Progenitor cell of endocrine pancreas (in vitro differentiated cells): Measurements from ENCODE around the gene TIMM17A. TPM values are rescaled to one million over a fixed set of nuclear protein-coding genes. Genes with fewer than 3 reads are reported as not detected.

Experiments used
- DNase-seq: peaks from one replicate; pipeline ENCODE4 v3.0.0; 2021; ENCODE audit warnings: low spot score; ENCODE audit not compliant: unreplicated experiment
- H3K27ac Mint-ChIP-seq: 2 replicates; pipeline ENCODE4 v1.8.0; 2021; ENCODE audit warnings: mild to moderate bottlenecking, moderate library complexity, mixed read lengths
- H3K27me3 Mint-ChIP-seq: 2 replicates; pipeline ENCODE4 v1.8.0; 2021; ENCODE audit warnings: mixed read lengths
- H3K36me3 Mint-ChIP-seq: 2 replicates; pipeline ENCODE4 v1.8.0; 2022; ENCODE audit warnings: mixed read lengths; ENCODE audit not compliant: insufficient read depth
- H3K4me1 Mint-ChIP-seq: 2 replicates; pipeline ENCODE4 v1.8.0; 2021; ENCODE audit warnings: low read depth, mixed read lengths
- H3K4me3 Mint-ChIP-seq: 2 replicates; pipeline ENCODE4 v1.8.0; 2021; ENCODE audit warnings: low read depth, mild to moderate bottlenecking, moderate library complexity, mixed read lengths
- H3K9me3 Mint-ChIP-seq: 2 replicates; pipeline ENCODE4 v1.8.0; 2021; ENCODE audit warnings: low read depth, mixed read lengths
- CTCF ChIP-seq: fragments of 200-600 bp; sonication (generic); IDR thresholded peaks from one replicate; pipeline ENCODE4 v1.5.0; 2021; ENCODE audit warnings: antibody characterized with exemption, mild to moderate bottlenecking; ENCODE audit not compliant: unreplicated experiment
- total RNA-seq: library from RNA; stranded (reverse); gene quantifications from 2 replicates; pipeline ENCODE4 v1.2.1, GENCODE V29; 2021

TIMM17A gene
- total RNA-seq, 1 donor from 2014 or later = 43.5 TPM

GRCh38 chr1:201945863-201946223 is 9.5 kb upstream of the TIMM17A start:
- DNase-seq = no peak
- H3K36me3 Mint-ChIP-seq = no peaks in the 10 kb centered on the region
- peak overlapping the region; percentile 73 for H3K4me3 Mint-ChIP-seq
- no peak overlapping the region for H3K27ac Mint-ChIP-seq
- peaks cover 43% of the 10 kb centered on the region for H3K27me3 Mint-ChIP-seq
- TF ChIP-seq CTCF = no peak
- peaks cover 16% of the 10 kb centered on the region for H3K4me1 Mint-ChIP-seq
- no peaks in the 10 kb centered on the region for H3K9me3 Mint-ChIP-seq

GRCh38 chr1:201946224-201946908 is 8.9 kb upstream of the TIMM17A start, which contains the start of gene LMOD1:
LMOD1 (minus strand) TSS chr1:201946548; CDS start chr1:201946340, 208 bp downstream.
- DNase-seq = peak; percentile 69
- H3K4me1 Mint-ChIP-seq = peaks cover 15% of the 10 kb centered on the region
- TF ChIP-seq CTCF = no peak
- no peaks in the 10 kb centered on the region for H3K9me3 Mint-ChIP-seq
- H3K27ac Mint-ChIP-seq = peak within 1 kb of the TSS; percentile 89
- peaks cover 43% of the 10 kb centered on the region for H3K27me3 Mint-ChIP-seq
- peak within 1 kb of the TSS; percentile 73 for H3K4me3 Mint-ChIP-seq
- H3K36me3 Mint-ChIP-seq = no peaks in the 10 kb centered on the region

- no peak for TF ChIP-seq CTCF
- Mint-ChIP-seq H3K36me3 (no peaks in the 10 kb centered on the region), H3K9me3 (no peaks in the 10 kb centered on the region), H3K27me3 (peaks cover 43% of the 10 kb centered on the region), H3K4me3 (no peak overlapping the region), H3K27ac (peak overlapping the region; percentile 20), H3K4me1 (peaks cover 7% of the 10 kb centered on the region)
- DNase-seq = no peak
Measured at GRCh38 chr1:201947697-201948008, 7.7 kb upstream of the TIMM17A start.

- no peak for DNase-seq
- H3K4me3 Mint-ChIP-seq = no peak overlapping the region
- H3K4me1 Mint-ChIP-seq = peaks cover 7% of the 10 kb centered on the region
- peaks cover 40% of the 10 kb centered on the region for H3K27me3 Mint-ChIP-seq
- no peaks in the 10 kb centered on the region for H3K9me3 Mint-ChIP-seq
- TF ChIP-seq CTCF = no peak
- H3K27ac Mint-ChIP-seq = no peak overlapping the region
- no peaks in the 10 kb centered on the region for H3K36me3 Mint-ChIP-seq
Measured at GRCh38 chr1:201949491-201949890, 5.8 kb upstream of the TIMM17A start.

GRCh38 chr1:201954263-201955008 is 867 bp upstream of the TIMM17A start:
- Mint-ChIP-seq H3K36me3 (peaks cover 5% of the 10 kb centered on the region), H3K4me1 (peaks cover 11% of the 10 kb centered on the region), H3K9me3 (no peaks in the 10 kb centered on the region), H3K27ac (peak overlapping the region; percentile 95), H3K4me3 (peak overlapping the region; percentile 98), H3K27me3 (peaks cover 3% of the 10 kb centered on the region)
- DNase-seq = no peak
- no peak for TF ChIP-seq CTCF
